Peyer's patch (tissue), 4 donors: Measurements from ENCODE around the gene PEX6. TPM values are rescaled to one million over a fixed set of nuclear protein-coding genes. Genes with fewer than 3 reads are reported as not detected.

Experiments
- DNase-seq, 3 donors: peaks; one replicate each; pipeline ENCODE4 v3.0.0-alpha.2; 2017 to 2019
- H3K27ac ChIP-seq, 4 donors: fragments of 200-600 bp; sonication (generic); one replicate each; pipeline ENCODE4 v1.5.1; 2016 to 2019
- H3K27me3 ChIP-seq, 2 donors: fragments of 200-600 bp; sonication (generic); one replicate each; pipeline ENCODE4 v1.5.1; 2019
- H3K36me3 ChIP-seq, 3 donors: fragments of 200-600 bp; sonication (generic); one replicate each; pipeline ENCODE4 v1.5.1; 2016 to 2019
- H3K4me1 ChIP-seq, 4 donors: fragments of 200-600 bp; sonication (generic); one replicate each; pipeline ENCODE4 v1.5.1; 2016 to 2019
- H3K4me3 ChIP-seq, 4 donors: fragments of 200-600 bp; sonication (generic); 1 replicate in 3 of 4; 2 replicates in 1 of 4; pipeline ENCODE4 v1.5.1; 2016 to 2019; ENCODE audit warnings: mild to moderate bottlenecking in 1 of 4
- H3K9me3 ChIP-seq, 4 donors: fragments of 200-600 bp; sonication (generic); one replicate each; pipeline ENCODE4 v1.5.1; 2016 to 2019; ENCODE audit warnings: mild to moderate bottlenecking in 1 of 4
- CTCF ChIP-seq, 6 experiments: fragments of 450-650 bp in 4 of 6; fragments of 200-600 bp in 2 of 6; sonication (generic) in 1 of 6; IDR thresholded peaks; one replicate each; pipeline ENCODE4 v1.5.1; 2017 to 2019; ENCODE audit warnings: antibody characterized with exemption in 6 of 6, mild to moderate bottlenecking in 3 of 6, moderate library complexity in 1 of 6
- POLR2A ChIP-seq, 2 donors: fragments of 450-650 bp; IDR thresholded peaks; one replicate each; pipeline ENCODE4 v1.5.1; 2017; ENCODE audit warnings: antibody characterized with exemption in 2 of 2, mild to moderate bottlenecking in 2 of 2, moderate library complexity in 2 of 2
- total RNA-seq, 4 donors: library from RNA; depleted of rRNA; stranded (reverse); fragments of >200 nt; gene quantifications; one replicate each; pipeline ENCODE4 v1.1.0, GENCODE V29; 2016

The PEX6 gene
- 10 to 100 TPM; 19.0 to 61.3 (median 39.0) TPM for total RNA-seq

- TF ChIP-seq POLR2A (IDR thresholded peaks at IDR 0.05): peak; percentile 74 to 87
- peak in 1 of 6 experiments; percentile 2 for TF ChIP-seq CTCF (IDR thresholded peaks at IDR 0.05)
- H3K4me1 ChIP-seq: peaks cover 0 to 18% (median 9%) of the 10 kb centered on the region in 4 donors
- H3K27ac ChIP-seq: peak within 1 kb of the TSS; percentile 84 to 97 (median 94)
These were observed at the start of gene PEX6 for GRCh38 chr6:42978839-42979522. TSS of gene PEX6 (minus strand) at chr6:42979181. CDS start at chr6:42979150, 31 bp downstream.

GRCh38 chr6:43026365-43026764 lies 47.4 kb upstream of the PEX6 start:
- H3K27me3 ChIP-seq: no peaks in the 10 kb centered on the region
- H3K4me1 ChIP-seq: peaks cover 0 to 15% (median 5%) of the 10 kb centered on the region in 4 donors
- H3K36me3 ChIP-seq: peaks cover 0 to 63% (median 0%) of the 10 kb centered on the region in 3 donors
- H3K9me3 ChIP-seq: no peaks in the 10 kb centered on the region
- no peak for DNase-seq
- H3K27ac ChIP-seq: no peak overlapping the region
- H3K4me3 ChIP-seq: no peak overlapping the region
- TF ChIP-seq POLR2A (IDR thresholded peaks at IDR 0.05) (no peak), CTCF (IDR thresholded peaks at IDR 0.05) (no peak)

More at GRCh38 chr6:42978839-42979522, at the start of gene PEX6:
- DNase-seq: peak; percentile 87 to 96 (median 91)
- Histone ChIP-seq H3K36me3 (no peaks in the 10 kb centered on the region), H3K27me3 (no peaks in the 10 kb centered on the region), H3K4me3 (peak within 1 kb of the TSS; percentile 88 to 96 (median 94)), H3K9me3 (no peaks in the 10 kb centered on the region)

- TF ChIP-seq POLR2A (IDR thresholded peaks at IDR 0.05) (no peak), CTCF (IDR thresholded peaks at IDR 0.05) (no peak)
- no peak overlapping the region for H3K27ac ChIP-seq
- H3K9me3 ChIP-seq: no peaks in the 10 kb centered on the region
- no peak overlapping the region for H3K4me3 ChIP-seq
- H3K27me3 ChIP-seq: no peaks in the 10 kb centered on the region
- no peak for DNase-seq
- peaks cover 0 to 50% (median 0%) of the 10 kb centered on the region in 3 donors for H3K36me3 ChIP-seq
- peaks cover 0 to 21% (median 8%) of the 10 kb centered on the region in 4 donors for H3K4me1 ChIP-seq
These were observed 45.5 kb upstream of the PEX6 start for GRCh38 chr6:43024436-43024835.

GRCh38 chr6:43021270-43022047 lies 42.5 kb upstream of the PEX6 start, which contains the start of gene RRP36:
TSS of gene RRP36 (plus strand) at chr6:43021623. CDS start at chr6:43021655, 32 bp downstream.
- H3K36me3 ChIP-seq: peaks cover 0 to 44% (median 0%) of the 10 kb centered on the region in 3 donors
- H3K4me1 ChIP-seq: peaks cover 0 to 32% (median 8%) of the 10 kb centered on the region in 4 donors
- no peaks in the 10 kb centered on the region for H3K27me3 ChIP-seq
- peak within 1 kb of the TSS; percentile 69 to 98 (median 80) for H3K4me3 ChIP-seq
- no peaks in the 10 kb centered on the region for H3K9me3 ChIP-seq
- DNase-seq: peak; percentile 72 to 88 (median 88)
- peak within 1 kb of the TSS; percentile 80 to 89 (median 83) for H3K27ac ChIP-seq
- TF ChIP-seq POLR2A (IDR thresholded peaks at IDR 0.05) (peak in 1 of 2 donors; percentile 28), CTCF (IDR thresholded peaks at IDR 0.05) (no peak)

- Histone ChIP-seq H3K4me1 (peaks cover 0 to 38% (median 8%) of the 10 kb centered on the region in 4 donors), H3K36me3 (peaks cover 0 to 38% (median 0%) of the 10 kb centered on the region in 3 donors), H3K27ac (peak overlapping the region; percentile 80 to 89 (median 83)), H3K4me3 (peak overlapping the region; percentile 69 to 98 (median 80)), H3K27me3 (no peaks in the 10 kb centered on the region), H3K9me3 (no peaks in the 10 kb centered on the region)
- TF ChIP-seq POLR2A (IDR thresholded peaks at IDR 0.05): no peak
- no peak for TF ChIP-seq CTCF (IDR thresholded peaks at IDR 0.05)
- DNase-seq: no peak
These were observed 41.9 kb upstream of the PEX6 start for GRCh38 chr6:43020847-43021246.
